D721Med (cell line): ENCODE results near the gene RNF111.

Experiments used
- DNase-seq: peaks from one replicate; pipeline ENCODE4 v3.0.0; 2011; ENCODE audit warnings: low spot score; ENCODE audit not compliant: insufficient read length
- FAIRE-seq: peaks from 2 replicates; lab custom pipeline; 2011; peaks lifted over from hg19 to GRCh38; lab: Jason Lieb, UNC
- TF ChIP-seq, protein P1 (sequence below): IDR thresholded peaks from 2 replicates; pipeline ENCODE4 v1.5.1; 2012; ENCODE audit warnings: mild to moderate bottlenecking, control low read depth; ENCODE audit not compliant: insufficient read depth; ENCODE audit errors: missing control alignments

Gene RNF111

DNA sequence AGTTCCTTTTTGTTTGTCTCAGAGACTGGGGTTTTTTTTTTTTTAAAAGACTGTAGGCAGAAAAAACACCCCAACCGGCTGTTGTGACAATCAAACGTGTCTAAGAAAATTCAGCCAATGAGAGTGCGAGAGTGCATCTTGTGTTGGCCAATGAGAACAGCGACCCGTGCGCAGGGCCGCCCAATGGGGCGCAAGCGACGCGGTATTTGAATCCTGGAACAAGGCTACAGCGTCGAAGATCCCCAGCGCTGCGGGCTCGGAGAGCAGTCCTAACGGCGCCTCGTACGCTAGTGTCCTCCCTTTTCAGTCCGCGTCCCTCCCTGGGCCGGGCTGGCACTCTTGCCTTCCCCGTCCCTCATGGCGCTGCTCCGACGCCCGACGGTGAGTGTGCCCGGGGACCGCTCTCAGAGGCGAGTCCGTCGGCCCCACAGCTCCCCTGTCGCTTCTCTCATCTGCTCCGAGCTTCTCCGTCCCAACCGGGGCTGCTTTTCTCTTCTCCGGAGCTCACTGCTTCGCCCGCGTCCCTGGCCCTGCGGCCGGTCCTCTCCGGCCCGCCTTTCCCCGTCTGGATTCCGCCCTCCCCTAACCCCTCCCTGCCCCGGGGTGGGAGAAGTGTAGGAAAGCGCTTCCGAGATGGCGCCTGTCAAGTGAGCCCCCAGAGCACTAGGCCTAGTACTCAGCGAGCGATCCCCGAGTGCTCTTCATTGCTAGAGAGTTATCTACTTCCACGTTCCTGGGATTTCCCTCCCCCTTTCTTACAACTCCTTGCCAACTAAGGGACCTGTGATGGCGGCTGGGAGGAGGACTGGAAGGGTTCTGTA, 117.7 kb downstream of the RNF111 start, which contains the start of gene CCNB2:
Gene CCNB2 (plus strand): TSS at position 235 of the 821 bp plus-strand sequence. CDS start 123 bp downstream, at position 358.
- TF ChIP-seq, protein P1, sequence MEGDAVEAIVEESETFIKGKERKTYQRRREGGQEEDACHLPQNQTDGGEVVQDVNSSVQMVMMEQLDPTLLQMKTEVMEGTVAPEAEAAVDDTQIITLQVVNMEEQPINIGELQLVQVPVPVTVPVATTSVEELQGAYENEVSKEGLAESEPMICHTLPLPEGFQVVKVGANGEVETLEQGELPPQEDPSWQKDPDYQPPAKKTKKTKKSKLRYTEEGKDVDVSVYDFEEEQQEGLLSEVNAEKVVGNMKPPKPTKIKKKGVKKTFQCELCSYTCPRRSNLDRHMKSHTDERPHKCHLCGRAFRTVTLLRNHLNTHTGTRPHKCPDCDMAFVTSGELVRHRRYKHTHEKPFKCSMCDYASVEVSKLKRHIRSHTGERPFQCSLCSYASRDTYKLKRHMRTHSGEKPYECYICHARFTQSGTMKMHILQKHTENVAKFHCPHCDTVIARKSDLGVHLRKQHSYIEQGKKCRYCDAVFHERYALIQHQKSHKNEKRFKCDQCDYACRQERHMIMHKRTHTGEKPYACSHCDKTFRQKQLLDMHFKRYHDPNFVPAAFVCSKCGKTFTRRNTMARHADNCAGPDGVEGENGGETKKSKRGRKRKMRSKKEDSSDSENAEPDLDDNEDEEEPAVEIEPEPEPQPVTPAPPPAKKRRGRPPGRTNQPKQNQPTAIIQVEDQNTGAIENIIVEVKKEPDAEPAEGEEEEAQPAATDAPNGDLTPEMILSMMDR, result no peak
- peak; percentile 35 for FAIRE-seq
- DNase-seq, result peak; percentile 89

DNA sequence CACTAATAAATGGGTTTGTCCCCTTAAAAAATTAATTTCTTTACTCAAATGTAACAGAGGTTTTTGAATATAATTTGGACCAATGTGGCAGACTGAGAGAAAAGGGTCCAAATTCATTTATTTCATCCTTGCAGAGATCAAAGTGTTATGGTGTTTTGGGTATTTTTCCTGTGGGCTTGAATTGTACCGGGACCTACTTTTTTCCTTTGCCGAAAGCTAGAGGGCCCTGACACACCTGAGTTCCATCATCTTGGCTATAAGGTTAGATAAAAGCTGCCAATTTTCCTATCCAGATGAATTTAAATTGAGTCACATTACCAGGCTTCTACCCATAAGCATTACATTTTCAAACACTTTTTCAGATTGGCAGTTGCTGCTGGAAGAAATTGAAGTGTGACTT, 118.4 kb downstream of the RNF111 start:
- no peak for FAIRE-seq
- no peak for DNase-seq
- TF ChIP-seq, protein P1, result peak; percentile 26

DNA sequence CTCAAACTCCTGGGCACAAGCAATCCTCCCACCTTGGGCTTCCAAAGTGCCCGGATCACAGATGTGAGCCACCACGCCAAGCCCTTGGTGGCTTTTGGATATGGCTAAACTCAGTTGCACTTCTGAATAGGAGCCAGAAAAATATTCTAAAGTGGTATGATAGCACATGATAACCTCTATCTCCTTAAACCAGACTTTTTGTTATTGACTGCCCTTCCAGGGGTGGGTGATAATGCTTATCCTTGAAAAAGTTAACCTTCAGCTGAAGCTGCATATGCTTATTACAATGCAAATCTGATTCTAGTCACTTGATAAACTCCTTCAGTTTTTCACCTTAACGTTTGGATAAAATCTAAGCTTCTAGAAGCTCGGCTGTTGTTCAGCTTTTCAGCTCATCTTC, 123.8 kb downstream of the RNF111 start:
- no peak for FAIRE-seq
- DNase-seq, result no peak
- TF ChIP-seq, protein P1, result no peak

DNA sequence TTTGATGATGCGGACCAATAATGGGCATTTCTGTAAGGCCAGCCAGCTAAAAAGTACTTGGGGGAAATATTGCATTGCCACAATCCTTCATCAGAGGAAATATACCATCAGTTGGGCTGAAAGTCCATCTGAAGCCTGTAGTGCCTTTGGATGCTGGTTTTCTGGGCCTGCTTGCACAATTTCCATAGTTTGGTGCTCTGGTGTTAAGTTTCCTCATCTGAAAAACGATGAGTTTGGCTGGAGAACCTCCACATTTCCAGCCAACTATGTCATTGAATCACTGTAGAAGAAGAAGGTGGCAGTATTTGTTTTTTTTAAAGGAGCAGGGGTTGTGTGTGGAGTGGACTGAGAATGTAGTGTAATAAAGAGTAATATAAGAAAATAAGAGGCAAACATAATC, 127.6 kb downstream of the RNF111 start:
- FAIRE-seq, result no peak
- TF ChIP-seq, protein P1, result no peak
- no peak for DNase-seq

DNA sequence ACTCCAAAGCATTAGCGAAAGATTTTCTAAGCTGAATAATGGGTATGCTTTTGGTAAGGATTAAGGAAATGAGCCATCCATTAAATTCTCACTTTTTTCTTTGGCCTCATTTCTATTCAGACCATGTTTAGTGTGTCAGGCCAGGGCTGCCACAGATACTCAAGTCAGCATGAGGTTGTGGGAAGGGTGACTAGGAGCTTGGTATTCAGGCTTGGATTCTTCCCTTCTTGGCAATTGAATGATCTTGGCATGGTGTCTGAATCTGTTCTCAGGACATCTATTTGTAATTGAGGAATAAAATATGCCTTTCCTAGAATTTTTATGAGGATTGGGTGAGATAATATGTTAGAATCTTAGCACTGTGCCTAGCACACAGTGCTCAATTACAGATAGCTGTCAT, 128.7 kb downstream of the RNF111 start:
- no peak for DNase-seq
- no peak for FAIRE-seq
- TF ChIP-seq, protein P1, result no peak

DNA sequence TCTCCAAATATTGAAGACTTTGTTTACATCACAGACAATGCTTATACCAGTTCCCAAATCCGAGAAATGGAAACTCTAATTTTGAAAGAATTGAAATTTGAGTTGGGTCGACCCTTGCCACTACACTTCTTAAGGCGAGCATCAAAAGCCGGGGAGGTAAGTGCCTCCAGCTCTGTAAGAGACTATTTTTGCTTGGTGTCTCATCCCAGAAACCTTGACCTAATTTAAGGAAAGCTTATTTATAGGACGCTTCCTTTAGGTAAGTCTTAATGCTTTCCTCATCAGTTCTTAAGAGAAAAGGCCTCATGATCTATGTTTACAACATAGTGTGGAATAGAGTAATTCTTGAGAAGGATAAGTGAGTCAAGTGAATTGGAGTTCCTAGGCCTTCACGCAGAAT, 129.3 kb downstream of the RNF111 start:
- TF ChIP-seq, protein P1, result no peak
- no peak for DNase-seq
- no peak for FAIRE-seq

DNA sequence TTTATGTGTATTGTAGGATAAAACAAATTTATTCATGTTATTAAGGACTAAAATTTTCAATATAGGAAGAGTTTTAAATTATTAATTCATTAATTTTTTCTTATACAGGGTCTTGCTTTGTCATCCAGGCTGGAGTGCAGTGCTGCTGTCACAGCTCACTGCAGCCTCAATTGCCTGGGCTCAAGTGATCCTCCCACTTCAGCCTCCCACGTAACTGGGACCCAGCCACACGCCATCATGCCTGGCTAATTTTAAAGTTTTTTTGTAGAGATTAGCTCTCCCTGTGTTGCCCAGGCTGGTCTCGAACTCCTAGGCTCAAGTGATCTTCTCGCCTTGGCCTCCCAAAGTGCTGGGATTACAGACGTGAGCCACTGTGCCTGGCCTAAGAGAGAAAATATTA, 132.2 kb downstream of the RNF111 start:
- no peak for DNase-seq
- TF ChIP-seq, protein P1, result no peak
- FAIRE-seq, result no peak
